ENCODE measurements around the gene TMPRSS3.

The TMPRSS3 gene

GRCh38 chr21:42373908-42374455 lies 21.9 kb downstream of the TMPRSS3 start:
- DNase-seq: no peak

- no peak for DNase-seq
Measured at GRCh38 chr21:42373196-42373907, 22.5 kb downstream of the TMPRSS3 start.

- no peak for DNase-seq
Measured at GRCh38 chr21:42370894-42371654, 24.8 kb downstream of the TMPRSS3 start.

GRCh38 chr21:42369821-42370220 lies 26.0 kb downstream of the TMPRSS3 start:
- no peak for DNase-seq

GRCh38 chr21:42367367-42368165 lies 28.3 kb downstream of the TMPRSS3 start:
- no peak for DNase-seq

- no peak for DNase-seq
Measured at GRCh38 chr21:42366292-42367010, 29.4 kb downstream of the TMPRSS3 start, which contains the start of gene TFF1. TSS of gene TFF1 (minus strand) at chr21:42366535. CDS start at chr21:42366495, 40 bp downstream.

- DNase-seq: no peak
Measured at GRCh38 chr21:42365770-42366169, 30.1 kb downstream of the TMPRSS3 start.

- no peak for DNase-seq
Measured at GRCh38 chr21:42364304-42364865, 31.5 kb downstream of the TMPRSS3 start.

GRCh38 chr21:42363312-42363711 lies 32.5 kb downstream of the TMPRSS3 start:
- no peak for DNase-seq

GRCh38 chr21:42362700-42363099 lies 33.2 kb downstream of the TMPRSS3 start:
- no peak for DNase-seq

- no peak for DNase-seq
Measured at GRCh38 chr21:42362198-42362597, 33.7 kb downstream of the TMPRSS3 start.

- no peak for DNase-seq
Measured at GRCh38 chr21:42361286-42361685, 34.6 kb downstream of the TMPRSS3 start.

- DNase-seq: no peak
Measured at GRCh38 chr21:42360317-42360716, 35.5 kb downstream of the TMPRSS3 start.

GRCh38 chr21:42358937-42359336 lies 36.9 kb downstream of the TMPRSS3 start:
- no peak for DNase-seq

- DNase-seq: no peak
Measured at GRCh38 chr21:42358261-42358660, 37.6 kb downstream of the TMPRSS3 start.

GRCh38 chr21:42357307-42357706 lies 38.5 kb downstream of the TMPRSS3 start:
- DNase-seq: no peak

- no peak for DNase-seq
Measured at GRCh38 chr21:42356650-42357049, 39.2 kb downstream of the TMPRSS3 start.

- no peak for DNase-seq
Measured at GRCh38 chr21:42356046-42356445, 39.8 kb downstream of the TMPRSS3 start.

- DNase-seq: no peak
Measured at GRCh38 chr21:42353623-42354022, 42.2 kb downstream of the TMPRSS3 start.

GRCh38 chr21:42352441-42353095 lies 43.3 kb downstream of the TMPRSS3 start:
- no peak for DNase-seq
